Liver (tissue), 3 donors: ENCODE results near the gene THSD7B.

Experiments
- EGR1 ChIP-seq, 2 donors: IDR thresholded peaks; 2 replicates each; pipeline ENCODE4 v1.6.1; 2016 to 2018; ENCODE audit warnings: antibody characterized with exemption in 2 of 2, low read depth in 2 of 2
- FOXA1 ChIP-seq: IDR thresholded peaks from 2 replicates; pipeline ENCODE4 v1.6.1; 2016; ENCODE audit warnings: antibody characterized with exemption
- GABPA ChIP-seq, 2 donors: IDR thresholded peaks in 1 of 2; conservative IDR thresholded peaks in 1 of 2; 2 replicates each; pipeline ENCODE4 v1.6.1; 2016; ENCODE audit warnings: antibody characterized with exemption in 2 of 2, mild to moderate bottlenecking in 1 of 2, moderate library complexity in 1 of 2
- HNF4A ChIP-seq, 2 donors: conservative IDR thresholded peaks; 2 replicates each; pipeline ENCODE4 v1.6.1; 2016; ENCODE audit warnings: antibody characterized with exemption in 2 of 2, mild to moderate bottlenecking in 2 of 2
- RAD21 ChIP-seq, 2 donors: IDR thresholded peaks; 2 replicates each; pipeline ENCODE4 v1.6.1; 2016; ENCODE audit warnings: antibody characterized with exemption in 2 of 2, mild to moderate bottlenecking in 2 of 2
- RXRA ChIP-seq, 2 donors: IDR thresholded peaks; 2 replicates each; pipeline ENCODE4 v1.6.1; 2017 to 2018; ENCODE audit warnings: antibody characterized with exemption in 2 of 2, mild to moderate bottlenecking in 1 of 2
- SP1 ChIP-seq: IDR thresholded peaks from 2 replicates; pipeline ENCODE4 v1.6.1; 2018; ENCODE audit warnings: antibody characterized with exemption, mild to moderate bottlenecking
- TAF1 ChIP-seq: conservative IDR thresholded peaks from 2 replicates; pipeline ENCODE4 v1.6.1; 2016; ENCODE audit warnings: antibody characterized with exemption, mild to moderate bottlenecking
- YY1 ChIP-seq: IDR thresholded peaks from 2 replicates; pipeline ENCODE4 v1.6.1; 2016; ENCODE audit warnings: antibody characterized with exemption, mild to moderate bottlenecking
- TF ChIP-seq, protein P1 (sequence below): IDR thresholded peaks from 2 replicates; pipeline ENCODE4 v1.6.1; 2016; ENCODE audit warnings: antibody characterized with exemption, mild to moderate bottlenecking
- TF ChIP-seq, protein P2 (sequence below): fragments of 150-350 bp; IDR thresholded peaks from 2 replicates; pipeline ENCODE4 v1.5.1; 2017; ENCODE audit warnings: improper control_type of control experiment, low read depth, low read length; ENCODE audit not compliant: missing input control
- TF ChIP-seq, protein P3 (sequence below): IDR thresholded peaks from 2 replicates; pipeline ENCODE4 v1.6.1; 2016; ENCODE audit warnings: antibody characterized with exemption
- TF ChIP-seq, protein P4 (sequence below): IDR thresholded peaks from 2 replicates; pipeline ENCODE4 v1.6.1; 2016; ENCODE audit warnings: antibody characterized with exemption
- donor health status: healthy.
- donor health status: healthy.

DNA sequence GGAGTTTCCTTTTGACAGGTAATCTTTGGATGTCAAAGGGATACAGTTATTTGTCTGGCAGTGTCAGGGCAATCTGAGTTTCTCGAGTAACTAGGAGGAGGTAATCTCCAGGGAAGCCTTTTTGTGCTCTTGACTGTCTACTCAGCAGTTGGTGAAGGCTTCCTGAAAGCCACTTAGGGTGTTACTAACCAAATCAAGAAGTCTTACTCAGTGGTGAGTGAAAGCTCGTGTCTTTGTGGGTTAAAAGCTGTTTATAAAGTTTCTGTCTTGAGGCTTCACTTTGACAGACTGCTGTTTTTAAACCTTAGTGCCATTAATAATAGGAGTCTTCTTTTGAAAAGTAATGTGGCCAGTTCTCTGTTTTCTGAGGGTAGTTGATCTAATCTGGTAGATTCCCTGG, 1.7 kb downstream of the THSD7B start:
- TF ChIP-seq, protein P1, sequence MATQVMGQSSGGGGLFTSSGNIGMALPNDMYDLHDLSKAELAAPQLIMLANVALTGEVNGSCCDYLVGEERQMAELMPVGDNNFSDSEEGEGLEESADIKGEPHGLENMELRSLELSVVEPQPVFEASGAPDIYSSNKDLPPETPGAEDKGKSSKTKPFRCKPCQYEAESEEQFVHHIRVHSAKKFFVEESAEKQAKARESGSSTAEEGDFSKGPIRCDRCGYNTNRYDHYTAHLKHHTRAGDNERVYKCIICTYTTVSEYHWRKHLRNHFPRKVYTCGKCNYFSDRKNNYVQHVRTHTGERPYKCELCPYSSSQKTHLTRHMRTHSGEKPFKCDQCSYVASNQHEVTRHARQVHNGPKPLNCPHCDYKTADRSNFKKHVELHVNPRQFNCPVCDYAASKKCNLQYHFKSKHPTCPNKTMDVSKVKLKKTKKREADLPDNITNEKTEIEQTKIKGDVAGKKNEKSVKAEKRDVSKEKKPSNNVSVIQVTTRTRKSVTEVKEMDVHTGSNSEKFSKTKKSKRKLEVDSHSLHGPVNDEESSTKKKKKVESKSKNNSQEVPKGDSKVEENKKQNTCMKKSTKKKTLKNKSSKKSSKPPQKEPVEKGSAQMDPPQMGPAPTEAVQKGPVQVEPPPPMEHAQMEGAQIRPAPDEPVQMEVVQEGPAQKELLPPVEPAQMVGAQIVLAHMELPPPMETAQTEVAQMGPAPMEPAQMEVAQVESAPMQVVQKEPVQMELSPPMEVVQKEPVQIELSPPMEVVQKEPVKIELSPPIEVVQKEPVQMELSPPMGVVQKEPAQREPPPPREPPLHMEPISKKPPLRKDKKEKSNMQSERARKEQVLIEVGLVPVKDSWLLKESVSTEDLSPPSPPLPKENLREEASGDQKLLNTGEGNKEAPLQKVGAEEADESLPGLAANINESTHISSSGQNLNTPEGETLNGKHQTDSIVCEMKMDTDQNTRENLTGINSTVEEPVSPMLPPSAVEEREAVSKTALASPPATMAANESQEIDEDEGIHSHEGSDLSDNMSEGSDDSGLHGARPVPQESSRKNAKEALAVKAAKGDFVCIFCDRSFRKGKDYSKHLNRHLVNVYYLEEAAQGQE: no peak
- TF ChIP-seq, protein P2, sequence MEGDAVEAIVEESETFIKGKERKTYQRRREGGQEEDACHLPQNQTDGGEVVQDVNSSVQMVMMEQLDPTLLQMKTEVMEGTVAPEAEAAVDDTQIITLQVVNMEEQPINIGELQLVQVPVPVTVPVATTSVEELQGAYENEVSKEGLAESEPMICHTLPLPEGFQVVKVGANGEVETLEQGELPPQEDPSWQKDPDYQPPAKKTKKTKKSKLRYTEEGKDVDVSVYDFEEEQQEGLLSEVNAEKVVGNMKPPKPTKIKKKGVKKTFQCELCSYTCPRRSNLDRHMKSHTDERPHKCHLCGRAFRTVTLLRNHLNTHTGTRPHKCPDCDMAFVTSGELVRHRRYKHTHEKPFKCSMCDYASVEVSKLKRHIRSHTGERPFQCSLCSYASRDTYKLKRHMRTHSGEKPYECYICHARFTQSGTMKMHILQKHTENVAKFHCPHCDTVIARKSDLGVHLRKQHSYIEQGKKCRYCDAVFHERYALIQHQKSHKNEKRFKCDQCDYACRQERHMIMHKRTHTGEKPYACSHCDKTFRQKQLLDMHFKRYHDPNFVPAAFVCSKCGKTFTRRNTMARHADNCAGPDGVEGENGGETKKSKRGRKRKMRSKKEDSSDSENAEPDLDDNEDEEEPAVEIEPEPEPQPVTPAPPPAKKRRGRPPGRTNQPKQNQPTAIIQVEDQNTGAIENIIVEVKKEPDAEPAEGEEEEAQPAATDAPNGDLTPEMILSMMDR: no peak
- TF ChIP-seq EGR1 (IDR thresholded peaks at IDR 0.05; ENCODE audit: low read depth in 2 of 2): no peak
- no peak for TF ChIP-seq TAF1
- no peak for TF ChIP-seq FOXA1
- TF ChIP-seq, protein P3, sequence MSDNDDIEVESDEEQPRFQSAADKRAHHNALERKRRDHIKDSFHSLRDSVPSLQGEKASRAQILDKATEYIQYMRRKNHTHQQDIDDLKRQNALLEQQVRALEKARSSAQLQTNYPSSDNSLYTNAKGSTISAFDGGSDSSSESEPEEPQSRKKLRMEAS: no peak
- no peak for TF ChIP-seq HNF4A (conservative IDR thresholded peaks at IDR 0.05)
- TF ChIP-seq YY1: no peak
- TF ChIP-seq GABPA (IDR thresholded peaks at IDR 0.05 in 1 of 2, conservative IDR thresholded peaks at IDR 0.05 in 1 of 2): no peak
- TF ChIP-seq RXRA (IDR thresholded peaks at IDR 0.05): no peak
- no peak for TF ChIP-seq RAD21 (IDR thresholded peaks at IDR 0.05)
- no peak for TF ChIP-seq SP1
- TF ChIP-seq, protein P4, sequence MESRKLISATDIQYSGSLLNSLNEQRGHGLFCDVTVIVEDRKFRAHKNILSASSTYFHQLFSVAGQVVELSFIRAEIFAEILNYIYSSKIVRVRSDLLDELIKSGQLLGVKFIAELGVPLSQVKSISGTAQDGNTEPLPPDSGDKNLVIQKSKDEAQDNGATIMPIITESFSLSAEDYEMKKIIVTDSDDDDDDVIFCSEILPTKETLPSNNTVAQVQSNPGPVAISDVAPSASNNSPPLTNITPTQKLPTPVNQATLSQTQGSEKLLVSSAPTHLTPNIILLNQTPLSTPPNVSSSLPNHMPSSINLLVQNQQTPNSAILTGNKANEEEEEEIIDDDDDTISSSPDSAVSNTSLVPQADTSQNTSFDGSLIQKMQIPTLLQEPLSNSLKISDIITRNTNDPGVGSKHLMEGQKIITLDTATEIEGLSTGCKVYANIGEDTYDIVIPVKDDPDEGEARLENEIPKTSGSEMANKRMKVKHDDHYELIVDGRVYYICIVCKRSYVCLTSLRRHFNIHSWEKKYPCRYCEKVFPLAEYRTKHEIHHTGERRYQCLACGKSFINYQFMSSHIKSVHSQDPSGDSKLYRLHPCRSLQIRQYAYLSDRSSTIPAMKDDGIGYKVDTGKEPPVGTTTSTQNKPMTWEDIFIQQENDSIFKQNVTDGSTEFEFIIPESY: no peak
